Thymus (tissue), 11 donors: ENCODE data around the gene RPS6KC1. TPM values are rescaled to one million over a fixed set of nuclear protein-coding genes. Genes with fewer than 3 reads are reported as not detected.
"Not testable (repeated sequence)": the region's sequence is repeated elsewhere in the genome, so short reads cannot be mapped to it uniquely, and the experiment has no call there.

Experiments used
- DNase-seq, 9 donors: peaks; one replicate each; pipeline ENCODE4 v3.0.0-alpha.2; 2013; ENCODE audit warnings: low spot score in 9 of 9, low read depth in 6 of 9, missing footprints in 1 of 9
- H3K27ac ChIP-seq, 2 donors: one replicate each; pipeline ENCODE4 v1.5.1; 2013; ENCODE audit warnings: control low read depth in 1 of 2, low read depth in 1 of 2, low read length in 1 of 2, mild to moderate bottlenecking in 1 of 2, moderate library complexity in 1 of 2
- H3K27me3 ChIP-seq, 2 donors: one replicate each; pipeline ENCODE4 v1.5.1; 2013; ENCODE audit warnings: low read length in 1 of 2; ENCODE audit not compliant: control insufficient read depth in 2 of 2, insufficient read depth in 1 of 2
- H3K36me3 ChIP-seq, 2 donors: one replicate each; pipeline ENCODE4 v1.5.1; 2013; ENCODE audit warnings: low read length in 1 of 2, mild to moderate bottlenecking in 1 of 2, moderate library complexity in 1 of 2; ENCODE audit not compliant: control insufficient read depth in 2 of 2, insufficient read depth in 2 of 2
- H3K4me1 ChIP-seq, 2 donors: one replicate each; pipeline ENCODE4 v1.5.1; 2013; ENCODE audit warnings: low read length in 2 of 2; ENCODE audit not compliant: control insufficient read depth in 2 of 2, insufficient read depth in 2 of 2
- H3K4me3 ChIP-seq, 2 donors: one replicate each; pipeline ENCODE4 v1.5.1; 2013; ENCODE audit warnings: low read length in 2 of 2, control low read depth in 1 of 2, mild to moderate bottlenecking in 1 of 2
- H3K9me3 ChIP-seq, 2 donors: one replicate each; pipeline ENCODE4 v1.5.1; 2013; ENCODE audit warnings: low read length in 1 of 2, mild to moderate bottlenecking in 1 of 2; ENCODE audit not compliant: control insufficient read depth in 2 of 2, insufficient read depth in 1 of 2
- WGBS: extraction: QIAGEN DNeasy Blood & Tissue Kit; methylation state at CpG from one replicate; pipeline ENCODE4 v1.1.7; 2013; 5-methylcytosine and 5-hydroxymethylcytosine counted together
- polyA plus RNA-seq: library from polyadenylated mRNA; stranded (reverse); fragments of 200-250 nt; gene quantifications from one replicate; pipeline ENCODE4 v1.2.3, GENCODE V29; 2013
- total RNA-seq: library from RNA; stranded (reverse); fragments of 120-200 nt; gene quantifications from one replicate; pipeline ENCODE4 v1.2.4, GENCODE V29; 2013
- donor health status: healthy.

The RPS6KC1 gene
- total and polyA plus RNA-seq, 2 donors: 7.2 to 8.8 TPM

- WGBS: 99% methylated on average over 3 of the region's 3 CpGs
- not testable (repeated sequence) for H3K27ac ChIP-seq, H3K27me3 ChIP-seq, H3K4me1 ChIP-seq, H3K36me3 ChIP-seq, H3K4me3 ChIP-seq, H3K9me3 ChIP-seq, DNase-seq
These were observed 61.7 kb downstream of the RPS6KC1 start for GRCh38 chr1:213112723-213113122.

GRCh38 chr1:213117699-213118180 is 66.7 kb downstream of the RPS6KC1 start:
- H3K4me1 ChIP-seq, H3K9me3 ChIP-seq, H3K36me3 ChIP-seq, H3K4me3 ChIP-seq, H3K27ac ChIP-seq, DNase-seq, H3K27me3 ChIP-seq: not testable (repeated sequence)
- WGBS: 97% methylated on average over 4 of the region's 4 CpGs

- Histone ChIP-seq H3K4me1 (no peaks in the 10 kb centered on the region), H3K36me3 (no peaks in the 10 kb centered on the region), H3K27me3 (no peaks in the 10 kb centered on the region), H3K4me3 (no peak overlapping the region), H3K27ac (no peak overlapping the region), H3K9me3 (no peaks in the 10 kb centered on the region)
- no peak for DNase-seq
- WGBS: 94% methylated on average over 2 of the region's 2 CpGs
These were observed 68.8 kb downstream of the RPS6KC1 start for GRCh38 chr1:213119794-213120193.

GRCh38 chr1:213120386-213120785 is 69.3 kb downstream of the RPS6KC1 start:
- Histone ChIP-seq H3K4me3 (no peak overlapping the region), H3K27me3 (no peaks in the 10 kb centered on the region), H3K27ac (no peak overlapping the region), H3K4me1 (no peaks in the 10 kb centered on the region), H3K9me3 (no peaks in the 10 kb centered on the region), H3K36me3 (no peaks in the 10 kb centered on the region)
- 95% methylated on average over 3 of the region's 3 CpGs for WGBS
- DNase-seq: no peak

- 97% methylated on average over 4 of the region's 4 CpGs for WGBS
- Histone ChIP-seq H3K4me3 (no peak overlapping the region), H3K27me3 (no peaks in the 10 kb centered on the region), H3K9me3 (no peaks in the 10 kb centered on the region), H3K36me3 (no peaks in the 10 kb centered on the region), H3K4me1 (no peaks in the 10 kb centered on the region), H3K27ac (no peak overlapping the region)
- DNase-seq: no peak
These were observed 69.9 kb downstream of the RPS6KC1 start for GRCh38 chr1:213120961-213121360.

GRCh38 chr1:213122514-213122929 is 71.5 kb downstream of the RPS6KC1 start:
- no peaks in the 10 kb centered on the region for H3K4me1 ChIP-seq
- no peak overlapping the region for H3K27ac ChIP-seq
- H3K36me3 ChIP-seq: no peaks in the 10 kb centered on the region
- no peaks in the 10 kb centered on the region for H3K9me3 ChIP-seq
- H3K27me3 ChIP-seq: no peaks in the 10 kb centered on the region
- no peak overlapping the region for H3K4me3 ChIP-seq
- DNase-seq: peak in 7 of 9 donors; percentile 2 to 53 (median 10)

GRCh38 chr1:213123087-213123486 is 72.0 kb downstream of the RPS6KC1 start:
- 97% methylated on average over 3 of the region's 3 CpGs for WGBS
- H3K4me3 ChIP-seq: no peak overlapping the region
- H3K36me3 ChIP-seq: no peaks in the 10 kb centered on the region
- no peak overlapping the region for H3K27ac ChIP-seq
- no peaks in the 10 kb centered on the region for H3K27me3 ChIP-seq
- DNase-seq: no peak
- no peaks in the 10 kb centered on the region for H3K4me1 ChIP-seq
- no peaks in the 10 kb centered on the region for H3K9me3 ChIP-seq

- H3K4me3 ChIP-seq: no peak overlapping the region
- H3K4me1 ChIP-seq: no peaks in the 10 kb centered on the region
- no peaks in the 10 kb centered on the region for H3K36me3 ChIP-seq
- DNase-seq: no peak
- H3K27me3 ChIP-seq: no peaks in the 10 kb centered on the region
- whole genome bisulfite sequencing: 99% methylated on average over 2 of the region's 2 CpGs
- H3K9me3 ChIP-seq: no peaks in the 10 kb centered on the region
- no peak overlapping the region for H3K27ac ChIP-seq
These were observed 72.5 kb downstream of the RPS6KC1 start for GRCh38 chr1:213123536-213123935.

GRCh38 chr1:213124590-213124989 is 73.5 kb downstream of the RPS6KC1 start:
- Histone ChIP-seq H3K27me3 (no peaks in the 10 kb centered on the region), H3K4me1 (no peaks in the 10 kb centered on the region), H3K27ac (no peak overlapping the region), H3K4me3 (no peak overlapping the region), H3K9me3 (no peaks in the 10 kb centered on the region), H3K36me3 (no peaks in the 10 kb centered on the region)
- no peak for DNase-seq
- 98% methylated on average over 5 of the region's 5 CpGs for WGBS

- DNase-seq: no peak
- Histone ChIP-seq H3K9me3 (no peaks in the 10 kb centered on the region), H3K27ac (no peak overlapping the region), H3K4me1 (no peaks in the 10 kb centered on the region), H3K27me3 (no peaks in the 10 kb centered on the region), H3K36me3 (no peaks in the 10 kb centered on the region), H3K4me3 (no peak overlapping the region)
- 98% methylated on average over 2 of the region's 2 CpGs for WGBS
These were observed 74.6 kb downstream of the RPS6KC1 start for GRCh38 chr1:213125643-213126042.
